Effector CD4-positive, alpha-beta T cell (primary cell): ENCODE measurements around the gene TBC1D3L.
"Not testable (repeated sequence)": the region's sequence is repeated elsewhere in the genome, so short reads cannot be mapped to it uniquely, and the experiment has no call there.

Source experiments
- DNase-seq: peaks from one replicate; pipeline ENCODE4 v3.0.0-alpha.2; 2020
- total RNA-seq: gene quantifications from one replicate; lab custom pipeline; 2026; lab: John Stamatoyannopoulos, UW

TBC1D3L gene
- 3.0 reads per million, percentile 10 among the genes with 10 or more reads in this experiment for total RNA-seq

GRCh38 chr17:37988960-37989359 lies at the start of gene TBC1D3L:
Gene TBC1D3L, minus strand, starts transcription at chr17:37989060. Its CDS starts 1,540 bp downstream, at chr17:37987520.
- not testable (repeated sequence) for DNase-seq

DNA sequence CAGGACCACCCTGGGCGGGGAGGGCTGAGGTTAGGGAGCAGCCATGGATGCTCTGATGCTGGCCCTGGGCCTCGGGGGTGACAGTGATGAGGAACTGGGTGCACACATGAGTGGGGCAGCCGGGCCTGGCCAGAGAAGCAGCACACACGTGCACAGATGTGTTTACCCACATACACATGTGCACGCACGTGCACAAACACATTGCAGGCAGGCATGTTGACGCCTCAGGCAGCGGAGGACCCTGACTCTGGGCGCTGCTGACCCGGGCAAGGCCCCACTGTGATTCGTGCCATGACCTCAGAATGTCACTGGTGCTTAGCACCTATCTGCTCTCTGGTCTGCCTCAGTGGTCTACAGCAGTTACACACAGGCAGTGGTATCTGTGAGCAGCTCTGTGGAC lies 14.8 kb upstream of the TBC1D3L start, which contains the start of gene TBC1D3D:
TBC1D3D (plus strand) TSS at position 301 of the 400 bp plus-strand sequence. CDS start 1,585 bp downstream, outside the sequence.
- not testable (repeated sequence) for DNase-seq
